Esophagus (tissue), 2 donors: ENCODE results near the gene LGALS13. TPM values are rescaled to one million over a fixed set of nuclear protein-coding genes. Genes with fewer than 3 reads are reported as not detected.

Experiments
- H3K27ac ChIP-seq, 2 donors: one replicate each; pipeline ENCODE4 v1.5.1; 2013; ENCODE audit warnings: low read depth in 2 of 2, mild to moderate bottlenecking in 2 of 2, inconsistent platforms in 1 of 2, low read length in 1 of 2, moderate library complexity in 1 of 2
- H3K27me3 ChIP-seq, 2 donors: one replicate each; pipeline ENCODE4 v1.6.1; 2013; ENCODE audit warnings: low read length in 2 of 2, control low read depth in 1 of 2, mild to moderate bottlenecking in 1 of 2; ENCODE audit not compliant: insufficient read depth in 2 of 2, control insufficient read depth in 1 of 2
- H3K36me3 ChIP-seq, 2 donors: one replicate each; pipeline ENCODE4 v1.6.1; 2013; ENCODE audit warnings: low read length in 1 of 2; ENCODE audit not compliant: control insufficient read depth in 2 of 2, insufficient read depth in 2 of 2
- H3K4me1 ChIP-seq, 2 donors: one replicate each; pipeline ENCODE4 v1.6.1; 2013; ENCODE audit warnings: low read length in 1 of 2; ENCODE audit not compliant: control insufficient read depth in 2 of 2, insufficient read depth in 2 of 2
- H3K4me3 ChIP-seq, 2 donors: one replicate each; pipeline ENCODE4 v1.5.1; 2013; ENCODE audit warnings: low read length in 2 of 2, mild to moderate bottlenecking in 2 of 2, low read depth in 1 of 2, moderate library complexity in 1 of 2
- H3K9me3 ChIP-seq, 2 donors: one replicate each; pipeline ENCODE4 v1.6.1; 2013; ENCODE audit warnings: mild to moderate bottlenecking in 2 of 2, low read depth in 1 of 2, low read length in 1 of 2, moderate library complexity in 1 of 2; ENCODE audit not compliant: control insufficient read depth in 2 of 2, insufficient read depth in 1 of 2
- whole genome bisulfite sequencing, 2 donors: extraction: QIAGEN DNeasy Blood & Tissue Kit; methylation state at CpG; one replicate each; pipeline ENCODE4 v1.1.7; 2013; 5-methylcytosine and 5-hydroxymethylcytosine counted together
- polyA plus RNA-seq, 2 donors: library from polyadenylated mRNA; stranded (reverse); fragments of 200-250 nt; gene quantifications; one replicate each; pipeline ENCODE4 v1.2.3, GENCODE V29; 2013
- donor health status: healthy with polysubstance abuse.
- donor health status: Bipolar disorder and iron deficiency.

Gene LGALS13
- polyA plus RNA-seq, result not detected

- H3K4me1 ChIP-seq, result no peaks in the 10 kb centered on the region
- WGBS, 2 donors, result 27 to 28% methylated on average over 5 of the region's 5 CpGs
- H3K27me3 ChIP-seq, result no peaks in the 10 kb centered on the region
- no peak within 1 kb of the TSS for H3K27ac ChIP-seq
- H3K9me3 ChIP-seq, result peaks cover 0 to 2% of the 10 kb centered on the region in 2 donors
- H3K4me3 ChIP-seq, result no peak within 1 kb of the TSS
- no peaks in the 10 kb centered on the region for H3K36me3 ChIP-seq
Measured at GRCh38 chr19:39602224-39602623, at the start of gene LGALS13. Gene LGALS13, plus strand, starts transcription at chr19:39602524. Its CDS starts 45 bp downstream, at chr19:39602569.

DNA sequence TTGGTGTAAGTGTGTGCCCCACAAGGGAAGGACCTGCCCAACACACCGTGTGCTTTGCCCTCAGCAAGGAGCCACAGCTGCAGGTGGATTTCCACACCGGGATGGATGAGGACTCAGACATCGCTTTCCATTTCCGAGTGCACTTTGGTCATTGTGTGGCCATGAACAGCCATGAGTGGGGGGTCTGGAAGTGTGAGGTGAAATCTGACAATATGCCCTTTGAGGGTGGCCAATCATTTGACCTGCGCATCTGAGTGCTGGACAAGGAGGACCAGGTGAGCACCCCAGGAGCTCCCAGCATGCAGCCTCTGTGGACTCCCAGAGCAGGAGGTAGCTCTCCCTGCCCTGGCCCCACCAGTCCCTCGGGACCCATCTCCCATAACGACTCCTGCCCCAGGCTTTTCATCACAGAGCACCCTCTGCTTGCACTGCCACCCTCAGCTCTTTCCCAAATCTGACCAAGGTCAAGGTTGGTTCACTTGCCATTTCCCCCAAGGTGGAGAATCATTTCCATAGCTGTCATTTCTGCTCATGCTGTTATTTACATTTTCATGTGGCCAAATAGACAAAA lies 49.2 kb upstream of the LGALS13 start:
- WGBS, 2 donors, result 59 to 61% methylated on average over 7 of the region's 7 CpGs
- H3K27ac ChIP-seq, result no peak overlapping the region
- no peaks in the 10 kb centered on the region for H3K4me1 ChIP-seq
- H3K4me3 ChIP-seq, result no peak overlapping the region
- no peaks in the 10 kb centered on the region for H3K36me3 ChIP-seq
- no peaks in the 10 kb centered on the region for H3K27me3 ChIP-seq
- no peaks in the 10 kb centered on the region for H3K9me3 ChIP-seq

DNA sequence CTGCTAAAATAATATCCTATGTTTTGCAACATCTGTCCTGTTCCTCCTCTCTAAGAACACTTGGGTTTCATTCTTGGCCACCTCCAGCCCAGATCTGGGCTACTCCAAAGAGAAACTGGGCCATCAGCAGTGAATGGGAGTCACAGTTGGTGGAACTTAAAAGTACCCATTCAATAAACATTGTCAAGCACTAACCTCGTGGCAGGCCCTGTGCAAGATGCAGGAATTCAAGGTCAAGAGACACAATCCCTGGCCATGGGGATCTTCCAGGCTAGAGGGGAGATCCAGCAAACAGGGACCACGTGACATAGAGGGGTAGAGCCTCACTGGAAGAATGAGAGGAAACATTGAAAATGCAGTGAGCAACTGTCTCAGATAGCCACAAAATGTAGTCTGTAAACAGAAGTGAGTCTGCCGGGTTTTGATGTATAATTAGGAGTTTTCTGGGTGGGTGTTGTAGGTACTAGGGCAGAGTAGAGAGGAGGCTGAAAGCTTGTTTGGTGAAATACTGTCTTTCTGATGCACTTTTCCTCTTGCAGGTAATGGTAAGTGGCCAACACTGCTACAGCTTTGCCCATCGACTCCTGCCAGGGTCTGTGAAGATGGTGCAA lies 47.5 kb upstream of the LGALS13 start:
- H3K27me3 ChIP-seq, result no peaks in the 10 kb centered on the region
- H3K4me1 ChIP-seq, result no peaks in the 10 kb centered on the region
- H3K36me3 ChIP-seq, result no peaks in the 10 kb centered on the region
- WGBS, 2 donors, result 66 to 71% methylated on average over 4 of the region's 4 CpGs
- no peak overlapping the region for H3K4me3 ChIP-seq
- H3K9me3 ChIP-seq, result no peaks in the 10 kb centered on the region
- H3K27ac ChIP-seq, result no peak overlapping the region

- no peaks in the 10 kb centered on the region for H3K4me1 ChIP-seq
- 20 to 43% methylated on average over 1 of the region's 1 CpG for WGBS, 2 donors
- no peaks in the 10 kb centered on the region for H3K36me3 ChIP-seq
- H3K27ac ChIP-seq, result no peak overlapping the region
- H3K9me3 ChIP-seq, result no peaks in the 10 kb centered on the region
- H3K4me3 ChIP-seq, result no peak overlapping the region
- no peaks in the 10 kb centered on the region for H3K27me3 ChIP-seq
Measured at GRCh38 chr19:39555883-39556282, 46.4 kb upstream of the LGALS13 start.

GRCh38 chr19:39557811-39558623 lies 44.3 kb upstream of the LGALS13 start:
- Histone ChIP-seq H3K27me3 (no peaks in the 10 kb centered on the region), H3K27ac (no peak overlapping the region), H3K36me3 (no peaks in the 10 kb centered on the region), H3K4me1 (no peaks in the 10 kb centered on the region), H3K9me3 (no peaks in the 10 kb centered on the region), H3K4me3 (no peak overlapping the region)
- 59 to 64% methylated on average over 5 of the region's 5 CpGs for WGBS, 2 donors

- H3K27ac ChIP-seq, result peak overlapping the region in 1 of 2 donors; percentile 0
- H3K27me3 ChIP-seq, result no peaks in the 10 kb centered on the region
- no peaks in the 10 kb centered on the region for H3K36me3 ChIP-seq
- whole genome bisulfite sequencing, 2 donors, result 59 to 64% methylated on average over 6 of the region's 6 CpGs
- H3K4me3 ChIP-seq, result no peak overlapping the region
- no peaks in the 10 kb centered on the region for H3K4me1 ChIP-seq
- no peaks in the 10 kb centered on the region for H3K9me3 ChIP-seq
Measured at GRCh38 chr19:39558624-39559117, 43.7 kb upstream of the LGALS13 start.

DNA sequence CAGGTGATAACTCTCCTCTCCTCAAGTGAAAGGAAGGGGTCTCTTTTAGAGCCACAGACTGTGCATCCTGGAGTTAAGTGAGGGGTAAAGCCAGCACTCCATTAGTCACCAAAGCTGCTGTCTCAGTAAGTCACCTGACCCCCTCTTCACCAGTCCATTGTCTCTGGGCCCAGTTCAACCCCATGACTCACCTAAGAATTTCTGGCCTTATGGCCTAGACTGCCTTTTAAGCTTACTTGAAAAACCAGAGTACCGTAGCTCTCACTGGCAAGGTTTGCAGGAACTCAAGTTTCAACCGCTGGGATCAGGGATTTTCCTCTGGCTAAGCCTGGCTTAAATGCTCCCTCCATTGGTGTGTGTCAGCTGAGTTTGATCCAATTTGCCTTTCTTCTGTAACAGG lies 38.9 kb upstream of the LGALS13 start:
- no peaks in the 10 kb centered on the region for H3K36me3 ChIP-seq
- 56 to 64% methylated on average over 2 of the region's 2 CpGs for WGBS, 2 donors
- no peaks in the 10 kb centered on the region for H3K4me1 ChIP-seq
- no peaks in the 10 kb centered on the region for H3K27me3 ChIP-seq
- no peak overlapping the region for H3K4me3 ChIP-seq
- peak overlapping the region in 1 of 2 donors; percentile 34 for H3K27ac ChIP-seq
- no peaks in the 10 kb centered on the region for H3K9me3 ChIP-seq

GRCh38 chr19:39566064-39566463 lies 36.3 kb upstream of the LGALS13 start:
- no peak overlapping the region for H3K4me3 ChIP-seq
- H3K36me3 ChIP-seq, result no peaks in the 10 kb centered on the region
- no peak overlapping the region for H3K27ac ChIP-seq
- H3K9me3 ChIP-seq, result no peaks in the 10 kb centered on the region
- no peaks in the 10 kb centered on the region for H3K4me1 ChIP-seq
- 42 to 47% methylated on average over 3 of the region's 3 CpGs for WGBS, 2 donors
- H3K27me3 ChIP-seq, result no peaks in the 10 kb centered on the region

GRCh38 chr19:39568604-39569003 lies 33.7 kb upstream of the LGALS13 start:
- Histone ChIP-seq H3K4me1 (no peaks in the 10 kb centered on the region), H3K36me3 (no peaks in the 10 kb centered on the region), H3K27ac (no peak overlapping the region), H3K9me3 (no peaks in the 10 kb centered on the region), H3K27me3 (no peaks in the 10 kb centered on the region), H3K4me3 (no peak overlapping the region)
- 44 to 46% methylated on average over 3 of the region's 3 CpGs for WGBS, 2 donors
